Karpas-422 (cell line): ENCODE results near the gene OR8B8. TPM values are rescaled to one million over a fixed set of nuclear protein-coding genes. Genes with fewer than 3 reads are reported as not detected.

Source experiments
- DNase-seq: peaks from one replicate; pipeline ENCODE4 v3.0.0-alpha.2; 2015
- H2AFZ ChIP-seq: fragments of 200-600 bp; sonication (generic); 2 replicates; pipeline ENCODE4 v1.6.1; 2014; ENCODE audit warnings: antibody characterized with exemption, low read length, mixed read lengths
- H3K27ac ChIP-seq: fragments of 200-600 bp; sonication (generic); 2 replicates; pipeline ENCODE4 v1.5.1; 2014; ENCODE audit warnings: mild to moderate bottlenecking, low read length, moderate library complexity
- H3K27me3 ChIP-seq: fragments of 200-600 bp; sonication (generic); 2 replicates; pipeline ENCODE4 v1.6.1; 2014; ENCODE audit warnings: low read length, mixed read lengths
- H3K36me3 ChIP-seq: fragments of 200-600 bp; sonication (generic); 2 replicates; pipeline ENCODE4 v1.6.1; 2014; ENCODE audit warnings: low read length, mixed read lengths; ENCODE audit not compliant: insufficient read depth
- H3K4me1 ChIP-seq: fragments of 200-600 bp; sonication (generic); 2 replicates; pipeline ENCODE4 v1.6.1; 2014; ENCODE audit warnings: mild to moderate bottlenecking, low read length, mixed read lengths
- H3K4me2 ChIP-seq: fragments of 200-600 bp; sonication (generic); 2 replicates; pipeline ENCODE4 v1.6.1; 2014; ENCODE audit warnings: low read length, low read depth, mild to moderate bottlenecking; ENCODE audit not compliant: poor library complexity, severe bottlenecking
- H3K4me3 ChIP-seq: fragments of 200-600 bp; sonication (generic); 2 replicates; pipeline ENCODE4 v1.5.1; 2014; ENCODE audit warnings: mild to moderate bottlenecking, antibody characterized with exemption, low read length, mixed read lengths
- H3K79me2 ChIP-seq: fragments of 200-600 bp; sonication (generic); 2 replicates; pipeline ENCODE4 v1.6.1; 2014; ENCODE audit warnings: mild to moderate bottlenecking, low read length, mixed read lengths
- H3K9ac ChIP-seq: fragments of 200-600 bp; sonication (generic); 2 replicates; pipeline ENCODE4 v1.6.0; 2014; ENCODE audit warnings: low read length
- H3K9me2 ChIP-seq: fragments of 200-600 bp; sonication (generic), shearing (Covaris generic); replicated peaks from 2 replicates; pipeline ENCODE4 v1.6.0; 2014; ENCODE audit warnings: mild to moderate bottlenecking, low read length, moderate library complexity; ENCODE audit not compliant: insufficient read depth
- H3K9me3 ChIP-seq: fragments of 300-700, 200-600 bp; sonication (generic); 2 replicates; pipeline ENCODE4 v1.6.1; 2014; ENCODE audit warnings: low read length, mixed read lengths
- H4K20me1 ChIP-seq: fragments of 200-600 bp; sonication (generic); 2 replicates; pipeline ENCODE4 v1.6.1; 2014; ENCODE audit warnings: mild to moderate bottlenecking, antibody characterized with exemption, low read length, low read depth; ENCODE audit not compliant: insufficient read depth
- total RNA-seq: library from RNA; depleted of rRNA; stranded (reverse); fragments of >200 nt; shearing (Covaris generic); gene quantifications from 2 replicates; pipeline ENCODE4 v1.2.3, GENCODE V29; 2014; ENCODE audit warnings: low replicate concordance

The OR8B8 gene
- total RNA-seq, 1 experiment from 2014 or later: not detected

DNA sequence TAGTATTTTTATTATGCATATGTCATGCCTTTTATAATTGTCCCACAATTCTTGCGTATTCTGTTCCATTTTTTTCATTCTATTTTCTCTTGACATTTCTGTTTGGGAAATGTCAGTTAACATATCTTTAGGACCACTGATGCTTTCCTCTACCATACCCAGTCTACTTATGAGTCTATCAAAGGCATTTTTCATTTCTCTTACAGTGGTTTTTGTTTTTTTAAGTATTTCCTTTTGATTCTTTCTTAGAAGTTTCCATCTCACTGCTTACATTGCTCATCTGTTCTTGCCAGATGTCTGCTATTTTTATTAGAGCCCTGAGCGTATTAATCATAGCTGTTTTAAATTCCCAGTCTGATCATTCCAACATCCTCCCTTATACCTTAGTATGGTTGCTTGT lies 29.3 kb upstream of the OR8B8 start:
- no peak for DNase-seq
- Histone ChIP-seq H3K9me2 (no peaks in the 10 kb centered on the region), H3K9ac (no peak overlapping the region), H3K4me3 (no peak overlapping the region), H3K4me2 (no peak overlapping the region), H3K4me1 (no peaks in the 10 kb centered on the region), H3K36me3 (no peaks in the 10 kb centered on the region), H3K27me3 (no peaks in the 10 kb centered on the region), H3K9me3 (no peaks in the 10 kb centered on the region), H3K79me2 (no peaks in the 10 kb centered on the region), H4K20me1 (no peaks in the 10 kb centered on the region), H2AFZ (no peak overlapping the region), H3K27ac (no peak overlapping the region)

DNA sequence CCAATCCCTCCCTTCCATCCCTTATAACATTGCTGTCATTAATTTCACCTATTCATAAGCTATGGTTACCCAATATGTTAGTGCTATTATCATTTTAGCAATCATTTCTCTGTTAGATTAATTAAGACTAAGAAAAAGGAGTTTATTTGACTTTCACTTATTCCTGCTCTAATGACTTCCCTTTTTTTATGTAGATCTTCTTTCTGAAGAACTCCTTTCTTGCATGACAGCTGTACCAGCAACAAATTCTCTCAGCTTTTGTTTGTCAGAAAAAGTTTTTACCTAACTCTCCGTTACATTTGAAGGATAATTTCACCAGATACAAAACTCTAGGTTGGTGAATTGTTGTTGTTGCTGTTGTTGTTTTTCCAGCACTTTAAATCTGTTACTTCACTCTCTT lies 28.6 kb upstream of the OR8B8 start:
- Histone ChIP-seq H3K9ac (no peak overlapping the region), H3K4me1 (no peaks in the 10 kb centered on the region), H3K9me2 (no peaks in the 10 kb centered on the region), H3K27me3 (no peaks in the 10 kb centered on the region), H3K36me3 (no peaks in the 10 kb centered on the region), H3K4me3 (no peak overlapping the region), H3K4me2 (no peak overlapping the region), H2AFZ (no peak overlapping the region), H3K9me3 (no peaks in the 10 kb centered on the region), H3K27ac (no peak overlapping the region), H3K79me2 (no peaks in the 10 kb centered on the region), H4K20me1 (no peaks in the 10 kb centered on the region)
- DNase-seq: no peak

DNA sequence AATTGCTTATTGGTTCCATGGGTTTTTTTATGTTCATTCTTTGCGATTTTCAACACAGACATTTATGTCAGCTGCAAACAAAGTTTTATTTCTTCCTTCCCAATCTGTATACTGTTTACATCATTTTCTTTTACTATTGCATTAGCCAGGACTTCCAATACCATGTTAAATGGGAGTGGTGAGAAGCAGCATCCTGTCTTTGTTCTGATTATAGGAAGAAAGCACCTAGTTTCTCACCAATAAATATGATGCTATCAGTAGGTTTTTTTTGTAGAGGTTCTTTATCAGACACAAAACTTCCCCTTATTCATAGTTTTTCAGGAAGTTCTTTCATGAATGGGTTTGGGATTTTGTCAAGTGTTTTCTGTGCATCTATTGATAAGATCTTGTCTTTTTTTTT lies 28.0 kb upstream of the OR8B8 start:
- no peaks in the 10 kb centered on the region for H4K20me1 ChIP-seq
- no peak overlapping the region for H3K4me2 ChIP-seq
- no peak overlapping the region for H3K4me3 ChIP-seq
- no peak for DNase-seq
- no peaks in the 10 kb centered on the region for H3K36me3 ChIP-seq
- H3K9me3 ChIP-seq: no peaks in the 10 kb centered on the region
- no peaks in the 10 kb centered on the region for H3K79me2 ChIP-seq
- H3K27ac ChIP-seq: no peak overlapping the region
- H3K9me2 ChIP-seq: no peaks in the 10 kb centered on the region
- no peaks in the 10 kb centered on the region for H3K4me1 ChIP-seq
- H2AFZ ChIP-seq: no peak overlapping the region
- H3K9ac ChIP-seq: no peak overlapping the region
- no peaks in the 10 kb centered on the region for H3K27me3 ChIP-seq

DNA sequence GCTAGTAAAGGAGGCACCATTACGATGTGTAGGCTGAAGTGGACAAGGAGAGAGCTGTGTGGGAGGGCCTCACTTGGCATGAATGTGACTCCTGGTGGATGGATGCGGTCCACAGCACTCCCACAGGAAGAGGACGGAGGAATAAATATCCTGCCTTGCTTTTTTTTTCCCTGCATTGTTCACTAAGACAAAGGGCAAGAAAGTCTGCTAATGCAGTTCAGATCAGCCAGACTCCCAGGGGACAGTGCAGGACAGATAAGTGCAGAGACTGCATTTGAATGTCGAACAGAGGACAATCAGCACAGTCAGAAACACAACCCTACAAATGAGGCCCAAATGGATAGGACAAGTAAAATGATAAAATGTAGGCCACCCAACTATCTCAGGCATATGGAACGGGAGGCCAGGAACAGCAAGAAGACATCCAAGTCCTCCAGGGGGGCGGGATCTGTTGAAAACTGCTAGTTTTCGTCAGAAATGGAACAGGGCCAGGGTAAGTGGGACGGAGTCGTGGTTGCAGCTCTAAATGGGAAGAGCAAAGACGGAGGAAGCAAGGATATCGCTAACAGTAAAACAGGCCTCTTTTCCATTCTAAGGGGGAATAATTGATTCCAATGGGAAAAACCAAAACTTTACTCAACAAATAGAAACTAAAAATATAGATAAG lies 25.2 kb upstream of the OR8B8 start:
- no peak for DNase-seq
- Histone ChIP-seq H3K36me3 (no peaks in the 10 kb centered on the region), H2AFZ (no peak overlapping the region), H4K20me1 (no peaks in the 10 kb centered on the region), H3K9ac (no peak overlapping the region), H3K9me3 (no peaks in the 10 kb centered on the region), H3K27ac (no peak overlapping the region), H3K4me3 (no peak overlapping the region), H3K79me2 (no peaks in the 10 kb centered on the region), H3K9me2 (no peaks in the 10 kb centered on the region), H3K4me1 (no peaks in the 10 kb centered on the region), H3K4me2 (no peak overlapping the region), H3K27me3 (no peaks in the 10 kb centered on the region)

DNA sequence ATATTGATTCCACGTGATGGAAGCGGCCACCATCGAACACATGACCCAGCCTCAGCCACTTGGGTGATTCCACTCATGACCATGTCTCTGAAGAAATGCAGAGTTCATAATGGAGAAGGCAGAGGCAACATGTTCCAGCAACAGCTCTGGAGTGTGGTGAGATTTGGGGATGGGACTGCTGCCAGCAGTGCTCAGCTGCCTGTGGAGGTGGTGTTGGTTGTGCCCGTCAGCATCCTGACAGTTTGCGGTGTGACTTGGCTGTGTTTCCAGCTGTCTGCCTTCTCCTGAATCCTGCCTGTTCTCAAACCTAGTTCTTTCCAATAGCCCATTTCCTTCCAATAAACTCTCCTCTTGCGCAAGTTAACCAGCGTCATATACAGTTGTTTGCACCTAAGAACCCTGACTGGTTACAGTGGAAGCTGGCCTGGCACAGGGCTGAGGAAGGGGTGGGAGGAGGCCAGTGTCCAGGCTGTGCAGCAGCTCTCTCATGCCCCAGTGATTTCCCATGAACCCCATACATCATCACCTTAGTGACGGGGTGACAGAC lies 22.0 kb upstream of the OR8B8 start:
- no peak overlapping the region for H3K9ac ChIP-seq
- no peak overlapping the region for H3K4me2 ChIP-seq
- no peaks in the 10 kb centered on the region for H3K9me2 ChIP-seq
- H3K9me3 ChIP-seq: no peaks in the 10 kb centered on the region
- H2AFZ ChIP-seq: no peak overlapping the region
- H4K20me1 ChIP-seq: no peaks in the 10 kb centered on the region
- no peaks in the 10 kb centered on the region for H3K79me2 ChIP-seq
- no peak overlapping the region for H3K4me3 ChIP-seq
- H3K36me3 ChIP-seq: no peaks in the 10 kb centered on the region
- no peak overlapping the region for H3K27ac ChIP-seq
- H3K27me3 ChIP-seq: no peaks in the 10 kb centered on the region
- no peaks in the 10 kb centered on the region for H3K4me1 ChIP-seq
- DNase-seq: no peak

DNA sequence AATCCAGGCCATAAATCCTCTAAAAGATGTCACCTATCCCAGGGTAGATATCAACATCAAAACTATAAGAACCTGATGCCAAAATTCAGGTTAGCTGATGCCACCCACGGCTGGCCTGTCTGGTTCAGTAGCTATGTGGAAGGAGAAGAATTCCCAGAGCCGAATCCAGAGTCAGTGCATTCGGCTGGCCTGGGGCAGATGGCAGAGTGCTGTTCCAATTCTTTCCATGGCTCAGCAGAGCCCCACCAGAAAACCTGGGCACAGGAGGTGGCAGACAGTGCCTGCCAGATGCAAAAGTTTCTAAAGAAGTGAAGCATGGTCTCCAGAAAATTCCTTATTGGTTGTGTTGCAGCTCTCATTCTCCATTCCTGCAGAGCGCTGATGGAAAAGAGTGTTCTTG lies 19.9 kb upstream of the OR8B8 start:
- no peak overlapping the region for H3K4me3 ChIP-seq
- no peak overlapping the region for H3K27ac ChIP-seq
- no peaks in the 10 kb centered on the region for H3K27me3 ChIP-seq
- no peaks in the 10 kb centered on the region for H3K4me1 ChIP-seq
- no peaks in the 10 kb centered on the region for H3K9me2 ChIP-seq
- no peaks in the 10 kb centered on the region for H3K79me2 ChIP-seq
- H3K9ac ChIP-seq: no peak overlapping the region
- DNase-seq: no peak
- no peak overlapping the region for H2AFZ ChIP-seq
- H4K20me1 ChIP-seq: no peaks in the 10 kb centered on the region
- no peaks in the 10 kb centered on the region for H3K9me3 ChIP-seq
- no peaks in the 10 kb centered on the region for H3K36me3 ChIP-seq
- no peak overlapping the region for H3K4me2 ChIP-seq

DNA sequence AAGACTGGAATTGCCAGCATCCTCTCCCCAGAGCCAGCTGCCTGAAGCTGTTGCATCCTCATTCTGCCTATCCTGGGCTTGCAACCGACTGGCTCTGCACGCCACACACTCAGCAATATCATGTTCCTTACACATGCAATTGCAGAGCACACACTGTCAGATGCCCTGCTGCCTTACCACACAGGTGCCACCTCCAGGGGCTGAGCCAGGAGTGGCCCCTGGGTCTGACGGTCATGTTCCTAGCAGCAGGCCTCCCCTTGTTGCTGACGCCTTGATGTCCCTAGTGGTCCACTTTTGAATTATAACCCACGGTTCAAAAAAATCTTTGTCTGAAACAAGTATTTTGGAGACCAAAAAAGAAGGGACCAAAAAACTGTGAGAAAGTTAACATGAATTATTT lies 18.5 kb upstream of the OR8B8 start:
- Histone ChIP-seq H3K4me1 (no peaks in the 10 kb centered on the region), H3K27me3 (no peaks in the 10 kb centered on the region), H3K9ac (no peak overlapping the region), H3K4me2 (no peak overlapping the region), H3K9me2 (no peaks in the 10 kb centered on the region), H3K27ac (no peak overlapping the region), H3K9me3 (no peaks in the 10 kb centered on the region), H3K4me3 (no peak overlapping the region), H4K20me1 (no peaks in the 10 kb centered on the region), H3K79me2 (no peaks in the 10 kb centered on the region), H2AFZ (no peak overlapping the region), H3K36me3 (no peaks in the 10 kb centered on the region)
- no peak for DNase-seq

DNA sequence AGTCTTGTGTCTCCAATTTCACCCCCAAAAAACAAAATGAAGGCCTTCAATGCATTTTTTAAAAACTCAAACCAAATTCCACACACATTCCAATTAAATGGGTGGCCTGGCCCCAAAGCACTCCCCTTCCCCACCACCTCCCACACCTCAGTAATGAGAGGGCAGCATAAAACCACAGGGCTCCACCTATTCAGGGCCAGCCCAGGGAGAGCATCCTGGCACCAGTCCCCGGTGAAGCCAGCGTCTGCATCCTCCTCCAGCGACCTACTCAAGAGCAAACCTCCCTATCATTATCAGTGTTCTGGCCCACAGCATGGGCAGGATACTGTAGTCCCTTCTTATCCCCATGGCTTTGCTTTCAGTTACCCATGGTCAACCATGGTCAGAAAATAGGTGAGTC lies 17.8 kb upstream of the OR8B8 start:
- Histone ChIP-seq H3K36me3 (no peaks in the 10 kb centered on the region), H3K4me3 (no peak overlapping the region), H3K9ac (no peak overlapping the region), H3K27me3 (no peaks in the 10 kb centered on the region), H4K20me1 (no peaks in the 10 kb centered on the region), H2AFZ (no peak overlapping the region), H3K9me3 (no peaks in the 10 kb centered on the region), H3K79me2 (no peaks in the 10 kb centered on the region), H3K9me2 (no peaks in the 10 kb centered on the region), H3K4me1 (no peaks in the 10 kb centered on the region), H3K27ac (no peak overlapping the region), H3K4me2 (no peak overlapping the region)
- DNase-seq: no peak
